Endothelial cell (in vitro differentiated cells): Measurements from ENCODE around the gene TESK1. TPM values are rescaled to one million over a fixed set of nuclear protein-coding genes. Genes with fewer than 3 reads are reported as not detected.
"Not testable (repeated sequence)": the region's sequence is repeated elsewhere in the genome, so short reads cannot be mapped to it uniquely, and the experiment has no call there.

Experiments
- DNase-seq: peaks from one replicate; pipeline ENCODE4 v3.0.0; 2021; ENCODE audit warnings: low spot score
- H3K27ac Mint-ChIP-seq: one replicate; pipeline ENCODE4 v1.8.0; 2021; ENCODE audit warnings: mixed read lengths, inconsistent platforms; ENCODE audit not compliant: unreplicated experiment
- H3K27me3 Mint-ChIP-seq: one replicate; pipeline ENCODE4 v1.8.0; 2021; ENCODE audit warnings: mild to moderate bottlenecking, moderate library complexity, mixed read lengths, inconsistent platforms; ENCODE audit not compliant: unreplicated experiment
- H3K36me3 Mint-ChIP-seq: one replicate; pipeline ENCODE4 v1.8.0; 2021; ENCODE audit warnings: mild to moderate bottlenecking, low read depth, mixed read lengths, inconsistent platforms; ENCODE audit not compliant: unreplicated experiment
- H3K4me1 Mint-ChIP-seq: one replicate; pipeline ENCODE4 v1.8.0; 2021; ENCODE audit warnings: mild to moderate bottlenecking, mixed read lengths, inconsistent platforms; ENCODE audit not compliant: unreplicated experiment
- H3K4me3 Mint-ChIP-seq: one replicate; pipeline ENCODE4 v1.8.0; 2021; ENCODE audit warnings: mild to moderate bottlenecking, mixed read lengths, inconsistent platforms; ENCODE audit not compliant: unreplicated experiment
- H3K9me3 Mint-ChIP-seq: one replicate; pipeline ENCODE4 v1.8.0; 2021; ENCODE audit warnings: mixed read lengths, inconsistent platforms; ENCODE audit not compliant: unreplicated experiment
- total RNA-seq: library from RNA; stranded (reverse); fragmentation: NEBNext Ultra II Directional; extraction: Animal tissue kit (Norgen Biotek cat#: 25700); gene quantifications from one replicate; pipeline ENCODE4 v1.2.1, GENCODE V29; 2021; ENCODE audit not compliant: unreplicated experiment
- TF ChIP-seq, protein P1 (sequence below): fragments of 200-600 bp; sonication (generic); IDR thresholded peaks from one replicate; pipeline ENCODE4 v1.5.0; 2021; ENCODE audit warnings: antibody characterized with exemption; ENCODE audit not compliant: unreplicated experiment

TESK1 gene
- total RNA-seq, 1 donor from 2014 or later, result 34.6 TPM

DNA sequence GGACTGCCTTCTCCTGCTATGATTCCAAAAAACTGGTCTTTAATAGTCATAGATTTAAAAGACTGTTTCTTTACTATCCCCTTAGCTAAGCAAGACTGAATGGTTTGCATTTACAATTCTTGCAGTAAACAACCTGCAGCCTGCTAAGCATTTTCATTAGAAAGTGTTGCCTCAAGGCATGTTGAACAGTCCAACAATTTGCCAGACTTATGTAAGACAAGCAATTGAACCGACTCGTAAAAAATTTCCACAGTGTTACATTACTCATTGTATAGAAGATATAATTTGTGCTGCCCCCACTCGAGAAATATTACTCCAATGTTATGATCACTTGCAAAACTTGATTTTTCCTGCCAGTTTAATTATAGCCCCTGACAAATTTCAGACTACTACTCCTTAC lies 20.4 kb upstream of the TESK1 start:
- H3K27ac Mint-ChIP-seq, H3K36me3 Mint-ChIP-seq, H3K9me3 Mint-ChIP-seq, H3K4me3 Mint-ChIP-seq, H3K4me1 Mint-ChIP-seq, DNase-seq, H3K27me3 Mint-ChIP-seq: not testable (repeated sequence)

DNA sequence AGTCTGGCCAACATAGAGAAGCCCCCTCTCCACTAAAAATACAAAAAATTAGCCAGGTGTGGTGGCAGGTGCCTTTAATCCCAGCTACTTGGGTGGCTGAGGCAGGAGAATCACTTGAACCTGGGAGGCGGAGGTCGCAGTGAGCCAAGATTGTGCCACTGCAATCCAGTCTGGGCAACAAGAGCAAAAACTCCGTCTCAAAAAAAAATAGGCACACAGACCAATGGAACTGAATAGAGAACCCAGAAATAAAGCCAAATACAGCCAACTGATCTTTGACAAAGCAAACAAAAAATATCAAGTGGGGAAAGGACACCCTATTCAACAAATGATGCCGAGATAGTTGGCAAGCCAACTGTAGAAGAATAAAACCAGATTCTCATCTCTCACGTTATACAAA lies 16.6 kb upstream of the TESK1 start:
- H3K27me3 Mint-ChIP-seq, H3K4me1 Mint-ChIP-seq, DNase-seq, H3K27ac Mint-ChIP-seq, H3K36me3 Mint-ChIP-seq, H3K9me3 Mint-ChIP-seq, H3K4me3 Mint-ChIP-seq: not testable (repeated sequence)

DNA sequence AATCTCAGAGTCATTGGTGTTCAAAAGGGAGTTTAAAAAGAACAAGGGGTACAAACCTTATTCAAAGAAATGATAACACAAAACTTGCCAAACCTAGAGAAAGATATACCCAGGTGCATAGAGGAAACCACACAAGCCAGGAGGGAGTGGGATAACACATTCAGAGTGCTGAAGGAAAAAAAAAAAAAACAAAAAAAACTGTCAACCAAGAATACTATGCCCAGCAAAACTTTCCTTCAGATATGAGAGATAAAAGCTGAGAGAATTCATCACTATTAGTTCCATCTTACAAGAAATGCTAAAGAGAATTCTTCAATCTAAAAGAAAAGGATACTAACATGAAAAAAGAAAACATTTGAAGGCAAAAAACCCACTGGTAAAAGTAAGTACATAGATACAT lies 11.5 kb upstream of the TESK1 start:
- Mint-ChIP-seq H3K36me3 (peaks cover 8% of the 10 kb centered on the region), H3K4me1 (no peaks in the 10 kb centered on the region), H3K4me3 (no peak overlapping the region), H3K9me3 (peaks cover 10% of the 10 kb centered on the region), H3K27me3 (peaks cover 4% of the 10 kb centered on the region), H3K27ac (no peak overlapping the region)
- DNase-seq, result no peak
- TF ChIP-seq, protein P1, sequence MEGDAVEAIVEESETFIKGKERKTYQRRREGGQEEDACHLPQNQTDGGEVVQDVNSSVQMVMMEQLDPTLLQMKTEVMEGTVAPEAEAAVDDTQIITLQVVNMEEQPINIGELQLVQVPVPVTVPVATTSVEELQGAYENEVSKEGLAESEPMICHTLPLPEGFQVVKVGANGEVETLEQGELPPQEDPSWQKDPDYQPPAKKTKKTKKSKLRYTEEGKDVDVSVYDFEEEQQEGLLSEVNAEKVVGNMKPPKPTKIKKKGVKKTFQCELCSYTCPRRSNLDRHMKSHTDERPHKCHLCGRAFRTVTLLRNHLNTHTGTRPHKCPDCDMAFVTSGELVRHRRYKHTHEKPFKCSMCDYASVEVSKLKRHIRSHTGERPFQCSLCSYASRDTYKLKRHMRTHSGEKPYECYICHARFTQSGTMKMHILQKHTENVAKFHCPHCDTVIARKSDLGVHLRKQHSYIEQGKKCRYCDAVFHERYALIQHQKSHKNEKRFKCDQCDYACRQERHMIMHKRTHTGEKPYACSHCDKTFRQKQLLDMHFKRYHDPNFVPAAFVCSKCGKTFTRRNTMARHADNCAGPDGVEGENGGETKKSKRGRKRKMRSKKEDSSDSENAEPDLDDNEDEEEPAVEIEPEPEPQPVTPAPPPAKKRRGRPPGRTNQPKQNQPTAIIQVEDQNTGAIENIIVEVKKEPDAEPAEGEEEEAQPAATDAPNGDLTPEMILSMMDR, result no peak

DNA sequence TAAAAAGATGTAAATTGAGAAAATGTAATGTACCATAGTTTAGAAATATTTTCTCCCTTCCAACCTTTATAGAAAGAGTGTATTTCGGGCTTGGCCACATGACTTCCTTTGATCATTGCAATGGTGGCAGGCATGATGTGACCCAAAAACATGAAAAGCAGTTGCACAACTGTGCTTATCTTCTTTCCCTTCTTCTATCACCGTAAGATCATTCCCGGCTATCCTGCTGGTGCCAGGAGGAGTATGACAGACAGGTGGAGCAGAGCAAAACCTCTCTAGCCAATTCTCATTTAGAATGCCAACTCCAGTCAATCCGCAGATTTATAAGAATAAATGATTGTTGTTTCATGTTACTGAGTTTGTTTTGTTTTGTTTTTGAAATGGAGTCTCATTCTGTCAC lies 10.6 kb upstream of the TESK1 start:
- H3K4me1 Mint-ChIP-seq, result no peaks in the 10 kb centered on the region
- DNase-seq, result no peak
- H3K27ac Mint-ChIP-seq, result no peak overlapping the region
- peaks cover 8% of the 10 kb centered on the region for H3K36me3 Mint-ChIP-seq
- TF ChIP-seq, protein P1, result no peak
- peaks cover 10% of the 10 kb centered on the region for H3K9me3 Mint-ChIP-seq
- peak overlapping the region; percentile 47 for H3K4me3 Mint-ChIP-seq
- H3K27me3 Mint-ChIP-seq, result peaks cover 2% of the 10 kb centered on the region

DNA sequence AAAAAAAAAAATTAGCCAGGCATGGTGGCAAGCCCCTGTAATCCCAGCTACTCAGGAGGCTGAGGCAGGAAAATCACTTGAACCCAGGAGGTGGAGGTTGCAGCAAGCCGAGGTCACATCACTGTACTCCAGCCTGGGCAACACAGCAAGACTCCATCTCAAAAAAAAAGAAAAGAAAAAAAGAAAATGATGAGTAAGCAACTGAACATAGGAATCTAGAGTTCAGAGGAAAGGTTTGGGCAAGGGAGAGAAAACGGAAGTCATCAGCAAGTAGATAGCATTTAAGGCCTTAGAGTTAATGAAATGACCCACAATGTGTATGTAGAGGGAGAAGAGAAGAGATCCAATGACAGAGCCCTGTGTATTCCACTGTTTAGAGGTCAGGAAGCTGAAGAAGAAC lies 8.2 kb upstream of the TESK1 start:
- not testable (repeated sequence) for DNase-seq, H3K9me3 Mint-ChIP-seq, H3K36me3 Mint-ChIP-seq, H3K27me3 Mint-ChIP-seq, H3K27ac Mint-ChIP-seq, H3K4me3 Mint-ChIP-seq, H3K4me1 Mint-ChIP-seq

DNA sequence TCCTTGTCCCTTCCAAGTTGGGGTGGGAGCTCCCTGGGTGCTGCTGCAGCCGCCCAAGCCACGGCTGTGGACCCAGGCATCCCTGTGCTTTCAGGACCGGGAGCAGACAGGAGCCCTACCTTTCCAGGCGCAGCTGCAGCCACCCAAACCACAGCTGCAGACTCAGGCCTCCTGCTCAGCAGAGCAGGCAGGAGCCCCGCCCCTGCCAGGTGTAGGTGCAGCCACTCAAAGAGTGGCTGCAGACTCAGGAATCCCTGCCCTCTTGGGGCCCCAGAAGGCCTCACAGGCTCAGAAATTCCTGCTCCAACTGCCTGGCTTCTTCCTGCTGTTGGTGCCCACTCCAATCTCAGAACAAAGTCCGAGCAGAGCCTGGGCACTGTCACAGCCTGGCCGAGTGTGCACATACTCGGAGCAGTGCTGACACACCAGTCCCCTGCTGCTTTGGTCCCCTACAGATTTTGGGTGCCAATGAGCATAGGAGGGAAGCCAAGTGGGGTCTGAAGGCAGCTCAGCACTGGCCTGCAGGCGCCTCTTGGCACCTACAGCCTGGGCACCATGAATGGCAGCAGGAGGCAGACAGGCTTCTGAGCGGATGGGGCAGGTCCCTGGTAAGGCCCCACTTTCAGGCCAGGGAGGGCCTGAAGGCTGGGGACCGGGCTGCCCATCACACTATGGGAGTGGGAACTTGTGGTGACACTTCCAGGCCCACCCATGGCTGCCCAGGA lies 6.0 kb upstream of the TESK1 start:
- Mint-ChIP-seq H3K27me3 (no peaks in the 10 kb centered on the region), H3K4me3 (no peak overlapping the region), H3K9me3 (peaks cover 4% of the 10 kb centered on the region), H3K4me1 (peaks cover 7% of the 10 kb centered on the region), H3K36me3 (peaks cover 7% of the 10 kb centered on the region), H3K27ac (no peak overlapping the region)
- DNase-seq, result no peak
- TF ChIP-seq, protein P1, result no peak
